HL-60 (cell line): ENCODE results near the gene BRAT1.

ENCODE experiments used
- POLR2AphosphoS5 ChIP-seq: IDR thresholded peaks from 2 replicates; pipeline ENCODE4 v1.6.1; 2012; ENCODE audit warnings: low read depth
- SPI1 ChIP-seq: IDR thresholded peaks from 2 replicates; pipeline ENCODE4 v1.6.1; 2012; ENCODE audit warnings: low read depth, mild to moderate bottlenecking, borderline replicate concordance
- TF ChIP-seq, protein P1 (sequence below): IDR thresholded peaks from one replicate; pipeline ENCODE4 v1.5.1; 2011; ENCODE audit warnings: low read length, control low read depth, inconsistent platforms; ENCODE audit not compliant: insufficient read depth

DNA sequence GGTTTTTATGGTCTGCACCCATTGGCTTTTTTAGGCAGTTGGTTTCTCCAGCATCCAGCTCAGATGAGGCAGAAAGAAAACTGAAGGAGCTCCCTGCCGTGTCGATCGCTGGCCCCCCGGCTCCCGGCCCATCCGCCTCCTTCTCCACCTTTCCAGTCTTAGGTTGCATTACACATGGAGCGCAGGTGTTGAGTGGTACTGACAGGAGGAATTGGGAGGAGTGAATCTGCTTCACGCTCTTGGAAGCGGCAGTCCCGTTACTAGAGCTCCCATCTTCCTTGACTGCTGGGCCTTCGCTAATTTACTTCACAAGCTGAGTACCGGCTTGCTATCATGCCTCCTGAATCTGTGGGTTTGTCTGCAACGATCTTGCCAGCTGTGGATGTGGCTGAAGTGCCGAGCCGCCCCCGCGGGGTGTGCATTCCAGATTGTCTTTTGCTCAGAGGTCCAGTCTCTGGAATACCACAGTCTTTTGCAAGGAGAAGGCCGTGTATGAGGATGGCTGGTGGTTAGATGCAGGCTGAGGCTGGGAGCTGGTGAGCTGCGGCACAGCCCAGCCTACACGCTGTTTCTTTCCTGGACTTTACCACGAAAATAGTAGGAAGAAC lies 20.5 kb upstream of the BRAT1 start:
- TF ChIP-seq, protein P1, sequence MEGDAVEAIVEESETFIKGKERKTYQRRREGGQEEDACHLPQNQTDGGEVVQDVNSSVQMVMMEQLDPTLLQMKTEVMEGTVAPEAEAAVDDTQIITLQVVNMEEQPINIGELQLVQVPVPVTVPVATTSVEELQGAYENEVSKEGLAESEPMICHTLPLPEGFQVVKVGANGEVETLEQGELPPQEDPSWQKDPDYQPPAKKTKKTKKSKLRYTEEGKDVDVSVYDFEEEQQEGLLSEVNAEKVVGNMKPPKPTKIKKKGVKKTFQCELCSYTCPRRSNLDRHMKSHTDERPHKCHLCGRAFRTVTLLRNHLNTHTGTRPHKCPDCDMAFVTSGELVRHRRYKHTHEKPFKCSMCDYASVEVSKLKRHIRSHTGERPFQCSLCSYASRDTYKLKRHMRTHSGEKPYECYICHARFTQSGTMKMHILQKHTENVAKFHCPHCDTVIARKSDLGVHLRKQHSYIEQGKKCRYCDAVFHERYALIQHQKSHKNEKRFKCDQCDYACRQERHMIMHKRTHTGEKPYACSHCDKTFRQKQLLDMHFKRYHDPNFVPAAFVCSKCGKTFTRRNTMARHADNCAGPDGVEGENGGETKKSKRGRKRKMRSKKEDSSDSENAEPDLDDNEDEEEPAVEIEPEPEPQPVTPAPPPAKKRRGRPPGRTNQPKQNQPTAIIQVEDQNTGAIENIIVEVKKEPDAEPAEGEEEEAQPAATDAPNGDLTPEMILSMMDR: no peak
- TF ChIP-seq SPI1 (no peak), POLR2AphosphoS5 (no peak)
